ENCODE measurements around the gene WDR74. TPM values are rescaled to one million over a fixed set of nuclear protein-coding genes. Genes with fewer than 3 reads are reported as not detected.
A peak's percentile ranks its signal among the peaks of the same experiment; 100 is the strongest.
"Not testable (repeated sequence)": the region's sequence is repeated elsewhere in the genome, so short reads cannot be mapped to it uniquely, and the experiment has no call there.

WDR74 gene
- total RNA-seq, 6 experiments from 2014 or later = 17.6 to 30.6 (median 24.3) TPM

GRCh38 chr11:62842171-62842741, 2.9 kb upstream of the WDR74 start:
- DNase-seq (peak; percentile 46 to 65 (median 59)), ATAC-seq (peak in 3 of 4 donors; percentile 2 to 6 (median 4))
- Histone ChIP-seq H3K4me3 (peak overlapping the region; percentile 39 to 64 (median 62)), H3K36me3 (no peaks in the 10 kb centered on the region), H3K4me1 (peaks cover 0 to 15% (median 3%) of the 10 kb centered on the region in 4 donors), H3K27ac (peak overlapping the region; percentile 94 to 99 (median 98)), H3K27me3 (no peaks in the 10 kb centered on the region), H3K9me3 (no peaks in the 10 kb centered on the region)
- no peak for TF ChIP-seq CTCF (IDR thresholded peaks at IDR 0.05)
- no peak for TF ChIP-seq POLR2A (IDR thresholded peaks at IDR 0.05)
- intact Hi-C loops (cut with DNase I) = no loop called here
- 8% methylated on average over 17 of the region's 30 CpGs for WGBS (ENCODE audit: insufficient coverage, low coverage, low lambda C conversion rate, missing lambda C conversion rate)

DNA sequence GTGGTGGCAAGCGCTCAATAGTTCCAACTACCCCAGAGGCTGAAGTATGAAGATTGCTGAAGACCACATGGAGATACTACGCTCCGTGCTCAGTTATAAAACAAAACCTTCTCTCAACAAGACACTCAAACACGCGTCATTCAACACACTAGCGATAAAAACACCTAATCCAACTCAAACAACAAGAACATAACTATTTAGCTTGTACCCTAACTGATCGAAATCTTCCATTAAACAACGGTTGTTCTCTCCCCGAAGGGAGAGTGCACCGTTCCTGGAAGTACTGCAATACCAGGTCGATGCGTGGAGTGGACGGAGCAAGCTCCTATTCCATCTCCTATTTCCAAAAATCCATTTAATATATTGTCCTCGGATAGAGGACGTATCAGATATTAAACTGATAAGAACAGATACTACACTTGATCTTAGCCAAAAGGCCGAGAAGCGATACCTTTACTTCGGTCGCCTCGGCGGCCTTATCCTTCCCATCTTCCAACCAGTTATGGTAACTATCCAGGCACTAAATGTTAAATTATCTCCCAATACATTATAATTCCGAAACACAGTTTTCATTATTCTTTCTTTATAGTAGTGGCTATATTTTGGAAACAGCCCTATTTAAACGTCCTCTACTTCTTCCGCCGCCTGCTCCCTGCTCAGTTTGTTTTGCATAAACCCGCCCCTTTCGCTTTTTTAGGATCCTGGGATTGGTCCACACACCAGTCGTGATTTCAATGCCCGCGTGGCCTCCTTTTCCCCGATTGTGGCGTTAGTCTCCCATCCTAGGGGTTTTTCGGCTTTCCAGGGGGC, 2.2 kb upstream of the WDR74 start:
- intact Hi-C loops (cut with DNase I) = no loop called here
- Histone ChIP-seq H3K4me1 (peaks cover 0 to 15% (median 3%) of the 10 kb centered on the region in 4 donors), H3K27me3 (no peaks in the 10 kb centered on the region), H3K9me3 (no peaks in the 10 kb centered on the region), H3K36me3 (peaks cover 0 to 3% (median 0%) of the 10 kb centered on the region in 4 donors), H3K27ac (peak overlapping the region; percentile 94 to 99 (median 98)), H3K4me3 (peak overlapping the region; percentile 39 to 95 (median 88))
- TF ChIP-seq POLR2A (IDR thresholded peaks at IDR 0.05) = peak; percentile 100
- TF ChIP-seq CTCF (IDR thresholded peaks at IDR 0.05) = no peak
- under 1% methylated on average over 33 of the region's 33 CpGs for WGBS (ENCODE audit: insufficient coverage, low coverage, low lambda C conversion rate, missing lambda C conversion rate)
- DNase-seq (peak; percentile 77 to 91 (median 84)), ATAC-seq (peak; percentile 73 to 82 (median 74))

GRCh38 chr11:62840721-62841360, 1.5 kb upstream of the WDR74 start:
- peak; percentile 71 to 73 (median 72) for DNase-seq
- H3K36me3 ChIP-seq; intact Hi-C loops (cut with DNase I); H3K9me3 ChIP-seq; H3K27me3 ChIP-seq: not testable (repeated sequence)
- peak overlapping the region; percentile 84 to 95 (median 88) for H3K4me3 ChIP-seq
- H3K4me1 ChIP-seq = peaks cover 0 to 15% (median 3%) of the 10 kb centered on the region in 4 donors
- 1% methylated on average over 38 of the region's 41 CpGs for WGBS (ENCODE audit: insufficient coverage, low coverage, low lambda C conversion rate, missing lambda C conversion rate)
- ATAC-seq = peak; percentile 5 to 21 (median 16)
- H3K27ac ChIP-seq = peak overlapping the region; percentile 94 to 99 (median 98)

DNA sequence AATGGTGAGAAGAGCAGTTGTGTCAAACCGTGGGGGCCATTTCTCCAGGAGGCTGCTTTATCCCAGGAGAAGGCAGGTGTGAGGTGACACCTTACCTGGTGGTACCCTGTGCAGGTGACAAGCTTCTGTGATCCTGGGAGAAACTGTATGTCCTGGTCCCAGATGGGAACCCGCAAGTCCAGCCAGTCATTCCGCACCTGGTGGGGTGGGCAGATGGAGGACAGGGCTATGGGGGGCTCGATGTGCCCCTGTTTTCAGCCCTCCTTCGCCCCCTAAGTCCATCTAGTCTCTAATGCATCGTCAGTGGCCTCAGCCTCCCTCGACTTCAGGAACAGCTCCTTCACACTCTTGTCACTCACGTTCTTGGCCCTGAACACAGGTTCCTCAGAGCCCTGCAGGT, 4.1 kb downstream of the WDR74 start:
- DNase-seq (no peak), ATAC-seq (no peak)
- 33% methylated on average over 1 of the region's 8 CpGs for WGBS (ENCODE audit: insufficient coverage, low coverage, low lambda C conversion rate, missing lambda C conversion rate)
- intact Hi-C loops (cut with DNase I) = no loop called here
- TF ChIP-seq POLR2A (IDR thresholded peaks at IDR 0.05) = no peak
- no peak for TF ChIP-seq CTCF (IDR thresholded peaks at IDR 0.05)
- Histone ChIP-seq H3K4me3 (no peak overlapping the region), H3K27ac (no peak overlapping the region), H3K27me3 (no peaks in the 10 kb centered on the region), H3K36me3 (peaks cover 0 to 24% (median 7%) of the 10 kb centered on the region in 4 donors), H3K4me1 (peaks cover 0 to 28% (median 7%) of the 10 kb centered on the region in 4 donors), H3K9me3 (no peaks in the 10 kb centered on the region)
